ENCODE data around the gene NUDC. TPM values are rescaled to one million over a fixed set of nuclear protein-coding genes. Genes with fewer than 3 reads are reported as not detected.

NUDC gene
- total and polyA plus RNA-seq, 4 donors, result 25.6 to 119 (median 82.6) TPM

- no peaks in the 10 kb centered on the region for H3K27me3 ChIP-seq (ENCODE audit: control insufficient read depth, insufficient read depth, low read length)
- DNase-seq (ENCODE audit: low read depth in 4 of 6, low spot score in 6 of 6), result peak; percentile 67 to 94 (median 78)
- 2% methylated on average over 82 of the region's 89 CpGs for WGBS (ENCODE audit: insufficient coverage)
- peak within 1 kb of the TSS; percentile 81 for H3K4me3 ChIP-seq (ENCODE audit: low read depth, low read length)
- no peaks in the 10 kb centered on the region for H3K9me3 ChIP-seq (ENCODE audit: control insufficient read depth, insufficient read depth, low read length)
- peaks cover 73% of the 10 kb centered on the region for H3K36me3 ChIP-seq (ENCODE audit: control insufficient read depth, insufficient read depth, low read length)
- H3K27ac ChIP-seq (ENCODE audit: low read depth, low read length), result peak within 1 kb of the TSS; percentile 84
- H3K4me1 ChIP-seq (ENCODE audit: control insufficient read depth, insufficient read depth, low read length), result peaks cover 19% of the 10 kb centered on the region
These were observed 31.7 kb upstream of the NUDC start, which contains the start of gene GPN2 for GRCh38 chr1:26889551-26890466. TSS of gene GPN2 (minus strand) at chr1:26890283. CDS start at chr1:26890096, 187 bp downstream.

- Histone ChIP-seq H3K4me3 (ENCODE audit: low read depth, low read length) (peak overlapping the region; percentile 81), H3K27me3 (ENCODE audit: control insufficient read depth, insufficient read depth, low read length) (no peaks in the 10 kb centered on the region), H3K36me3 (ENCODE audit: control insufficient read depth, insufficient read depth, low read length) (peaks cover 73% of the 10 kb centered on the region), H3K27ac (ENCODE audit: low read depth, low read length) (peak overlapping the region; percentile 84), H3K9me3 (ENCODE audit: control insufficient read depth, insufficient read depth, low read length) (no peaks in the 10 kb centered on the region), H3K4me1 (ENCODE audit: control insufficient read depth, insufficient read depth, low read length) (peaks cover 19% of the 10 kb centered on the region)
- WGBS (ENCODE audit: insufficient coverage), result 19% methylated on average over 7 of the region's 12 CpGs
- DNase-seq (ENCODE audit: low read depth in 4 of 6, low spot score in 6 of 6), result no peak
These were observed 31.1 kb upstream of the NUDC start for GRCh38 chr1:26890467-26890796.

GRCh38 chr1:26894263-26894662 lies 27.3 kb upstream of the NUDC start:
- H3K36me3 ChIP-seq (ENCODE audit: control insufficient read depth, insufficient read depth, low read length), result peaks cover 67% of the 10 kb centered on the region
- no peak for DNase-seq (ENCODE audit: low read depth in 4 of 6, low spot score in 6 of 6)
- peaks cover 16% of the 10 kb centered on the region for H3K4me1 ChIP-seq (ENCODE audit: control insufficient read depth, insufficient read depth, low read length)
- H3K27me3 ChIP-seq (ENCODE audit: control insufficient read depth, insufficient read depth, low read length), result no peaks in the 10 kb centered on the region
- H3K9me3 ChIP-seq (ENCODE audit: control insufficient read depth, insufficient read depth, low read length), result no peaks in the 10 kb centered on the region
- WGBS (ENCODE audit: insufficient coverage), result 98% methylated on average over 13 of the region's 13 CpGs
- H3K4me3 ChIP-seq (ENCODE audit: low read depth, low read length), result no peak overlapping the region
- H3K27ac ChIP-seq (ENCODE audit: low read depth, low read length), result no peak overlapping the region

- H3K27me3 ChIP-seq (ENCODE audit: control insufficient read depth, insufficient read depth, low read length), result no peaks in the 10 kb centered on the region
- no peak overlapping the region for H3K4me3 ChIP-seq (ENCODE audit: low read depth, low read length)
- DNase-seq (ENCODE audit: low read depth in 4 of 6, low spot score in 6 of 6), result no peak
- H3K36me3 ChIP-seq (ENCODE audit: control insufficient read depth, insufficient read depth, low read length), result peaks cover 52% of the 10 kb centered on the region
- H3K9me3 ChIP-seq (ENCODE audit: control insufficient read depth, insufficient read depth, low read length), result no peaks in the 10 kb centered on the region
- 97% methylated on average over 9 of the region's 9 CpGs for WGBS (ENCODE audit: insufficient coverage)
- H3K4me1 ChIP-seq (ENCODE audit: control insufficient read depth, insufficient read depth, low read length), result peaks cover 3% of the 10 kb centered on the region
- no peak overlapping the region for H3K27ac ChIP-seq (ENCODE audit: low read depth, low read length)
These were observed 24.2 kb upstream of the NUDC start for GRCh38 chr1:26897351-26897750.

- H3K4me3 ChIP-seq (ENCODE audit: low read depth, low read length), result peak within 1 kb of the TSS; percentile 82
- no peaks in the 10 kb centered on the region for H3K27me3 ChIP-seq (ENCODE audit: control insufficient read depth, insufficient read depth, low read length)
- under 1% methylated on average over 48 of the region's 50 CpGs for WGBS (ENCODE audit: insufficient coverage)
- H3K36me3 ChIP-seq (ENCODE audit: control insufficient read depth, insufficient read depth, low read length), result peaks cover 25% of the 10 kb centered on the region
- peaks cover 3% of the 10 kb centered on the region for H3K4me1 ChIP-seq (ENCODE audit: control insufficient read depth, insufficient read depth, low read length)
- DNase-seq (ENCODE audit: low read depth in 4 of 6, low spot score in 6 of 6), result peak; percentile 84 to 99 (median 92)
- peak within 1 kb of the TSS; percentile 57 for H3K27ac ChIP-seq (ENCODE audit: low read depth, low read length)
- H3K9me3 ChIP-seq (ENCODE audit: control insufficient read depth, insufficient read depth, low read length), result no peaks in the 10 kb centered on the region
These were observed 21.3 kb upstream of the NUDC start, which contains the start of gene GPATCH3 for GRCh38 chr1:26900001-26900814. TSS of gene GPATCH3 (minus strand) at chr1:26900467. CDS start at chr1:26900442, 25 bp downstream.

- peak overlapping the region; percentile 82 for H3K4me3 ChIP-seq (ENCODE audit: low read depth, low read length)
- H3K9me3 ChIP-seq (ENCODE audit: control insufficient read depth, insufficient read depth, low read length), result no peaks in the 10 kb centered on the region
- H3K27ac ChIP-seq (ENCODE audit: low read depth, low read length), result peak overlapping the region; percentile 57
- H3K4me1 ChIP-seq (ENCODE audit: control insufficient read depth, insufficient read depth, low read length), result peaks cover 3% of the 10 kb centered on the region
- H3K36me3 ChIP-seq (ENCODE audit: control insufficient read depth, insufficient read depth, low read length), result peaks cover 21% of the 10 kb centered on the region
- DNase-seq (ENCODE audit: low read depth in 4 of 6, low spot score in 6 of 6), result peak in 1 of 6 donors; percentile 6
- 100% methylated on average over 2 of the region's 18 CpGs for WGBS (ENCODE audit: insufficient coverage)
- no peaks in the 10 kb centered on the region for H3K27me3 ChIP-seq (ENCODE audit: control insufficient read depth, insufficient read depth, low read length)
These were observed 20.6 kb upstream of the NUDC start for GRCh38 chr1:26900815-26901511.

GRCh38 chr1:26907071-26907917 lies 14.2 kb upstream of the NUDC start:
- H3K4me3 ChIP-seq (ENCODE audit: low read depth, low read length), result no peak overlapping the region
- H3K36me3 ChIP-seq (ENCODE audit: control insufficient read depth, insufficient read depth, low read length), result no peaks in the 10 kb centered on the region
- no peaks in the 10 kb centered on the region for H3K9me3 ChIP-seq (ENCODE audit: control insufficient read depth, insufficient read depth, low read length)
- H3K27ac ChIP-seq (ENCODE audit: low read depth, low read length), result no peak overlapping the region
- 43% methylated on average over 6 of the region's 6 CpGs for WGBS (ENCODE audit: insufficient coverage)
- no peaks in the 10 kb centered on the region for H3K27me3 ChIP-seq (ENCODE audit: control insufficient read depth, insufficient read depth, low read length)
- no peak for DNase-seq (ENCODE audit: low read depth in 4 of 6, low spot score in 6 of 6)
- no peaks in the 10 kb centered on the region for H3K4me1 ChIP-seq (ENCODE audit: control insufficient read depth, insufficient read depth, low read length)

- Histone ChIP-seq H3K36me3 (ENCODE audit: control insufficient read depth, insufficient read depth, low read length) (no peaks in the 10 kb centered on the region), H3K4me3 (ENCODE audit: low read depth, low read length) (no peak overlapping the region), H3K27me3 (ENCODE audit: control insufficient read depth, insufficient read depth, low read length) (no peaks in the 10 kb centered on the region), H3K9me3 (ENCODE audit: control insufficient read depth, insufficient read depth, low read length) (no peaks in the 10 kb centered on the region), H3K4me1 (ENCODE audit: control insufficient read depth, insufficient read depth, low read length) (no peaks in the 10 kb centered on the region), H3K27ac (ENCODE audit: low read depth, low read length) (no peak overlapping the region)
- no peak for DNase-seq (ENCODE audit: low read depth in 4 of 6, low spot score in 6 of 6)
- WGBS (ENCODE audit: insufficient coverage), result 83% methylated on average over 3 of the region's 3 CpGs
These were observed 11.6 kb upstream of the NUDC start for GRCh38 chr1:26909951-26910342.
